ENCODE results near the gene PDSS2.
"Not testable (repeated sequence)": the region's sequence is repeated elsewhere in the genome, so short reads cannot be mapped to it uniquely, and the experiment has no call there.

PDSS2 gene

GRCh38 chr6:107216197-107216933 lies 243.0 kb downstream of the PDSS2 start:
- DNase-seq, result no peak
- no peak for ATAC-seq

- ATAC-seq (no peak), DNase-seq (no peak)
Observed at GRCh38 chr6:107215334-107215733, 244.0 kb downstream of the PDSS2 start.

- DNase-seq (no peak), ATAC-seq (no peak)
Observed at GRCh38 chr6:107214655-107215054, 244.7 kb downstream of the PDSS2 start.

GRCh38 chr6:107209406-107210305 lies 249.7 kb downstream of the PDSS2 start:
- no peak for ATAC-seq

GRCh38 chr6:107207251-107207873 lies 252.0 kb downstream of the PDSS2 start:
- ATAC-seq (no peak), DNase-seq (no peak)

More at GRCh38 chr6:107209406-107210305, 249.7 kb downstream of the PDSS2 start:
- no peak for DNase-seq

- no peak for ATAC-seq
- DNase-seq, result no peak
Observed at GRCh38 chr6:107205058-107205998, 254.0 kb downstream of the PDSS2 start.

GRCh38 chr6:107202876-107203468 lies 256.4 kb downstream of the PDSS2 start:
- DNase-seq (no peak), ATAC-seq (no peak)

GRCh38 chr6:107198631-107199416 lies 260.5 kb downstream of the PDSS2 start:
- DNase-seq, result no peak
- no peak for ATAC-seq

GRCh38 chr6:107196152-107196551 lies 263.2 kb downstream of the PDSS2 start:
- no peak for ATAC-seq
- DNase-seq, result no peak

GRCh38 chr6:107194723-107195122 lies 264.6 kb downstream of the PDSS2 start:
- ATAC-seq, result not testable (repeated sequence)

GRCh38 chr6:107192830-107193229 lies 266.5 kb downstream of the PDSS2 start:
- no peak for ATAC-seq
- DNase-seq, result no peak

More at GRCh38 chr6:107194723-107195122, 264.6 kb downstream of the PDSS2 start:
- not testable (repeated sequence) for DNase-seq

- ATAC-seq (no peak), DNase-seq (no peak)
Observed at GRCh38 chr6:107187630-107188029, 271.7 kb downstream of the PDSS2 start.

- ATAC-seq (no peak), DNase-seq (no peak)
Observed at GRCh38 chr6:107186047-107186446, 273.3 kb downstream of the PDSS2 start.

GRCh38 chr6:107185391-107185970 lies 273.9 kb downstream of the PDSS2 start:
- DNase-seq (no peak), ATAC-seq (no peak)

GRCh38 chr6:107184435-107184834 lies 274.9 kb downstream of the PDSS2 start:
- DNase-seq (no peak), ATAC-seq (no peak)

GRCh38 chr6:107180099-107180498 lies 279.3 kb downstream of the PDSS2 start:
- no peak for ATAC-seq
- no peak for DNase-seq

GRCh38 chr6:107179004-107179403 lies 280.4 kb downstream of the PDSS2 start:
- DNase-seq (peak; percentile 23), ATAC-seq (no peak)

- ATAC-seq, result no peak
- no peak for DNase-seq
Observed at GRCh38 chr6:107173779-107174178, 285.6 kb downstream of the PDSS2 start.

GRCh38 chr6:107171513-107171912 lies 287.9 kb downstream of the PDSS2 start:
- ATAC-seq (no peak), DNase-seq (no peak)

GRCh38 chr6:107164299-107164698 lies 295.1 kb downstream of the PDSS2 start:
- not testable (repeated sequence) for ATAC-seq

More at GRCh38 chr6:107164299-107164698, 295.1 kb downstream of the PDSS2 start:
- not testable (repeated sequence) for DNase-seq

All from stimulated activated naive CD8-positive, alpha-beta T cell treated with anti-CD3 and anti-CD28 coated beads, Interleukin-15, Interleukin-2, amounts not matched to agents 100 U/mL and 50 U/mL, for 24 hours (primary cell).